Diencephalon (tissue), 1 donor: ENCODE data around the gene RABAC1. TPM values are rescaled to one million over a fixed set of nuclear protein-coding genes. Genes with fewer than 3 reads are reported as not detected.

Source experiments
- total RNA-seq: library from RNA; depleted of rRNA; stranded (reverse); fragments of >200 nt; gene quantifications from one replicate; pipeline ENCODE4 v1.2.3, GENCODE V29; 2014

RABAC1 gene, protein sequence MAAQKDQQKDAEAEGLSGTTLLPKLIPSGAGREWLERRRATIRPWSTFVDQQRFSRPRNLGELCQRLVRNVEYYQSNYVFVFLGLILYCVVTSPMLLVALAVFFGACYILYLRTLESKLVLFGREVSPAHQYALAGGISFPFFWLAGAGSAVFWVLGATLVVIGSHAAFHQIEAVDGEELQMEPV
- 116 TPM for total RNA-seq

GRCh38 chr19:41959056-41960053 lies at the start of gene RABAC1:
TSS of gene RABAC1 (minus strand) at chr19:41959321. CDS start at chr19:41959292, 29 bp downstream.

GRCh38 chr19:41993612-41994483 lies 34.7 kb upstream of the RABAC1 start, which contains the start of gene ATP1A3:
TSS of gene ATP1A3 (minus strand) at chr19:41994230. CDS start at chr19:41994076, 154 bp downstream.

GRCh38 chr19:41928221-41928683 lies 30.9 kb downstream of the RABAC1 start, which contains the start of gene ERFL:
TSS of gene ERFL (minus strand) at chr19:41928449. CDS start at chr19:41912919, 15,530 bp downstream.

Other genes starting within 250 kb of the RABAC1 start
- gene CEACAM6, start 203.8 kb downstream of the RABAC1 start, total RNA-seq, result under 0.01 TPM
- gene CEACAM3, start 162.7 kb downstream of the RABAC1 start, total RNA-seq, result not detected
- not detected for gene LYPD4, start 114.6 kb downstream of the RABAC1 start, total RNA-seq
- gene DMRTC2, start 114.3 kb downstream of the RABAC1 start, total RNA-seq, result not detected
- gene RPS19, start 99.1 kb downstream of the RABAC1 start, total RNA-seq, result 227 TPM
- gene CD79A, start 82.0 kb downstream of the RABAC1 start, total RNA-seq, result not detected
- gene ARHGEF1, start 76.1 kb downstream of the RABAC1 start, total RNA-seq, result 12.7 TPM
- gene ERFL, start 30.9 kb downstream of the RABAC1 start, total RNA-seq, result 1.6 TPM
- 423 TPM for gene ATP1A3, start 34.9 kb upstream of the RABAC1 start, total RNA-seq
- 23.8 TPM for gene GRIK5, start 110.9 kb upstream of the RABAC1 start, total RNA-seq
- 10.4 TPM for gene ZNF574, start 116.8 kb upstream of the RABAC1 start, total RNA-seq
- gene POU2F2, start 173.1 kb upstream of the RABAC1 start, total RNA-seq, result 5.5 TPM